ENCODE results near the gene DAB2IP. TPM values are rescaled to one million over a fixed set of nuclear protein-coding genes. Genes with fewer than 3 reads are reported as not detected.

Gene DAB2IP
- total RNA-seq, 2 donors from 2014 or later: 70.7 to 71.0 TPM

DNA sequence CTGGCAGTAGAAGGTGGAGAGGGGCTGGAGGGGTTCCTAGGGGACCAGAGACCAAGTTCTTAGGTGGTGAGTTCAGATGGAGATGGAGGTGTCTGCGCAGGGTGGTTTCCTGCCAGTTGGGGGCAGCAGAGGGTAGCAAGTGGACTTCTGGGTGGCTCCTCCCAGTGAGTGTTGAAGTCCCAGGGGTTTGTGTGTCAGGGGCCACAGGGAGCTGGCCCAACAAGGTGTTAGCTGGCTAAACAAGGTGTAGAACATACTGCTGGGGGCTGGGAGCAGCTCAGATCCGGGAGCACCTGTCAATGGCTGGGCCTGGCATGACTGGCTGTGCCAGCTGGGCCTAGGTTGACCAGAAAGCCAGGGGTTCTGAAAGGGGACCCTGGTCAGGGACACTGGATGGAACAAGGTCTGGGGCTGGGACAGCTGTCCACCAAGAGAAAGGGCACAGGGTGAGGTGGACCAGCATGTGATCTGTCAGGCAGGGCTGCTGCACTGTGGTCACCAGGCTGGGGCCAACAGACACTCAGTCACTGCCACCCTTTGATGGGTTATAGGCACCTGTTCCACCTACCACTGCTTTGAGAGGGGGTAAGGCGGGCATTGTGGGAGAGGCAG lies 35.6 kb downstream of the DAB2IP start:
- H3K36me3 Mint-ChIP-seq (ENCODE audit: low read depth): peaks cover 14% of the 10 kb centered on the region
- H3K4me1 Mint-ChIP-seq: peaks cover 20% of the 10 kb centered on the region
- TF ChIP-seq, protein P1, sequence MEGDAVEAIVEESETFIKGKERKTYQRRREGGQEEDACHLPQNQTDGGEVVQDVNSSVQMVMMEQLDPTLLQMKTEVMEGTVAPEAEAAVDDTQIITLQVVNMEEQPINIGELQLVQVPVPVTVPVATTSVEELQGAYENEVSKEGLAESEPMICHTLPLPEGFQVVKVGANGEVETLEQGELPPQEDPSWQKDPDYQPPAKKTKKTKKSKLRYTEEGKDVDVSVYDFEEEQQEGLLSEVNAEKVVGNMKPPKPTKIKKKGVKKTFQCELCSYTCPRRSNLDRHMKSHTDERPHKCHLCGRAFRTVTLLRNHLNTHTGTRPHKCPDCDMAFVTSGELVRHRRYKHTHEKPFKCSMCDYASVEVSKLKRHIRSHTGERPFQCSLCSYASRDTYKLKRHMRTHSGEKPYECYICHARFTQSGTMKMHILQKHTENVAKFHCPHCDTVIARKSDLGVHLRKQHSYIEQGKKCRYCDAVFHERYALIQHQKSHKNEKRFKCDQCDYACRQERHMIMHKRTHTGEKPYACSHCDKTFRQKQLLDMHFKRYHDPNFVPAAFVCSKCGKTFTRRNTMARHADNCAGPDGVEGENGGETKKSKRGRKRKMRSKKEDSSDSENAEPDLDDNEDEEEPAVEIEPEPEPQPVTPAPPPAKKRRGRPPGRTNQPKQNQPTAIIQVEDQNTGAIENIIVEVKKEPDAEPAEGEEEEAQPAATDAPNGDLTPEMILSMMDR (conservative IDR thresholded peaks at IDR 0.05): peak; percentile 89
- Histone ChIP-seq H3K27me3 (ENCODE audit: control insufficient read depth, insufficient read depth, low read length, poor library complexity, severe bottlenecking) (no peaks in the 10 kb centered on the region), H3K4me3 (ENCODE audit: low read length) (no peak overlapping the region), H3K9ac (ENCODE audit: extremely low read depth, low read length, poor library complexity, severe bottlenecking) (no peak overlapping the region), H3K27ac (ENCODE audit: low read depth, low read length) (no peak overlapping the region), H3K9me3 (ENCODE audit: control insufficient read depth, low read length) (no peaks in the 10 kb centered on the region), H3K4me1 (ENCODE audit: control insufficient read depth, insufficient read depth, low read length) (peaks cover 20% of the 10 kb centered on the region), H3K36me3 (ENCODE audit: control insufficient read depth, insufficient read depth, low read length) (no peaks in the 10 kb centered on the region)
- peaks cover 1% of the 10 kb centered on the region for H3K27me3 Mint-ChIP-seq (ENCODE audit: insufficient read depth)
- peak; percentile 97 for DNase-seq
- WGBS, 2 experiments (ENCODE audit: insufficient coverage in 1 of 2, insufficient read length in 1 of 2): 60 to 79% methylated on average over 2 to 3 of the region's 3 CpGs
- H3K27ac Mint-ChIP-seq: peak overlapping the region; percentile 64
- H3K9me3 Mint-ChIP-seq: no peaks in the 10 kb centered on the region
- no peak overlapping the region for H3K4me3 Mint-ChIP-seq

DNA sequence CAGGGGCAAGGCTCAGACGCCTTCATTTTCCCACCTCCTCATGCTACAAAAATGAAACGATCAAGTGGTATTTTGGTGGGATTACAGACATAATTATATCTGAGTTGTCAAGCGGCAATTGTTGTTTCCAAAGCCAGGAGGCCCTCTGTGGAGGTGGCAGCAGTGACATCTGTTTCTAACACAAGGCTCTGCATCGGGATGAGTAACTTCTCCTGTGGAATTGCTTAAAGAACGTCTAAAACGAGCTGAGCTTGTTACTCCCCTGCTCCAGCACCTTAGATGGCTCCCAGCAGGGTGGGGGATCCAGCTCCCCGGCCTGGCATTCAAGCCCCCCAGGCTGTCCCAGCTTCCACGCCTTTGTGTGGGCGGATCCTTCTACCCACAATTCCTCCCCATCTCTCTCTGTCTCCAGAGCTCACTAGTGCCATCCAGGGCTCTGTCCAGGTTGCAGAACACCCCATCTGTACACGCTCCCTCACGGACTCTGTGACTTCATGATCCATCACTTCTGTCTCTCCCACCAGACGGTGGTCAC lies 36.8 kb downstream of the DAB2IP start:
- DNase-seq: no peak
- H3K9me3 ChIP-seq (ENCODE audit: control insufficient read depth, low read length): no peaks in the 10 kb centered on the region
- no peak overlapping the region for H3K27ac ChIP-seq (ENCODE audit: low read depth, low read length)
- TF ChIP-seq, protein P1 (conservative IDR thresholded peaks at IDR 0.05): no peak
- H3K4me1 Mint-ChIP-seq: peaks cover 28% of the 10 kb centered on the region
- no peak overlapping the region for H3K27ac Mint-ChIP-seq
- peaks cover 29% of the 10 kb centered on the region for H3K4me1 ChIP-seq (ENCODE audit: control insufficient read depth, insufficient read depth, low read length)
- H3K36me3 ChIP-seq (ENCODE audit: control insufficient read depth, insufficient read depth, low read length): no peaks in the 10 kb centered on the region
- no peak overlapping the region for H3K4me3 Mint-ChIP-seq
- H3K9ac ChIP-seq (ENCODE audit: extremely low read depth, low read length, poor library complexity, severe bottlenecking): no peak overlapping the region
- peaks cover 1% of the 10 kb centered on the region for H3K27me3 Mint-ChIP-seq (ENCODE audit: insufficient read depth)
- peaks cover 13% of the 10 kb centered on the region for H3K36me3 Mint-ChIP-seq (ENCODE audit: low read depth)
- 87 to 97% methylated on average over 5 to 12 of the region's 12 CpGs for WGBS, 2 experiments (ENCODE audit: insufficient coverage in 1 of 2, insufficient read length in 1 of 2)
- H3K9me3 Mint-ChIP-seq: no peaks in the 10 kb centered on the region
- no peak overlapping the region for H3K4me3 ChIP-seq (ENCODE audit: low read length)
- H3K27me3 ChIP-seq (ENCODE audit: control insufficient read depth, insufficient read depth, low read length, poor library complexity, severe bottlenecking): no peaks in the 10 kb centered on the region

DNA sequence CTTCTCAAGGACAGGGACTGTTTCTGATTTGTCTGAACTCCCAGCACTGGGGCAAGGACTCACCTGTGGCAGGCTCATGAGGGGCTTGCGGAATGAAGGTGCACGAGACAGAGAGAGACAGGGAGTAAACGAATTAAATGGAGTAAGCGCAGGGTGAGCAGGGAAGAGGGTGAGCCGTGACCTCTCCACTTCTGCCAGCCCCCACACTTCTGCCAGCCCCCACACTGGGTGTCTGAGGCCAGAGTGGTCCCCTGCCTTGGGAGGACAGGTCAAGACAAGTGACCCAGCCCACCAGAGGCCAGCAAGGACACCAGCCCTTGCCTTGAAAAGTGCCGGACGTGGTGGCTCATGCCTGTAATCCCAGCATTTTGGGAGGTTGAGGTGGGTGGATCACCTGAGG lies 37.2 kb downstream of the DAB2IP start:
- no peak overlapping the region for H3K9ac ChIP-seq (ENCODE audit: extremely low read depth, low read length, poor library complexity, severe bottlenecking)
- H3K4me1 ChIP-seq (ENCODE audit: control insufficient read depth, insufficient read depth, low read length): peaks cover 29% of the 10 kb centered on the region
- Mint-ChIP-seq H3K9me3 (no peaks in the 10 kb centered on the region), H3K27me3 (ENCODE audit: insufficient read depth) (no peaks in the 10 kb centered on the region), H3K27ac (no peak overlapping the region), H3K4me3 (no peak overlapping the region), H3K4me1 (peaks cover 28% of the 10 kb centered on the region), H3K36me3 (ENCODE audit: low read depth) (peaks cover 9% of the 10 kb centered on the region)
- no peaks in the 10 kb centered on the region for H3K27me3 ChIP-seq (ENCODE audit: control insufficient read depth, insufficient read depth, low read length, poor library complexity, severe bottlenecking)
- WGBS, 2 experiments (ENCODE audit: insufficient coverage in 1 of 2, insufficient read length in 1 of 2): 88 to 96% methylated on average over 5 to 7 of the region's 7 CpGs
- DNase-seq: no peak
- TF ChIP-seq, protein P1 (conservative IDR thresholded peaks at IDR 0.05): no peak
- no peak overlapping the region for H3K4me3 ChIP-seq (ENCODE audit: low read length)
- H3K27ac ChIP-seq (ENCODE audit: low read depth, low read length): no peak overlapping the region
- no peaks in the 10 kb centered on the region for H3K9me3 ChIP-seq (ENCODE audit: control insufficient read depth, low read length)
- no peaks in the 10 kb centered on the region for H3K36me3 ChIP-seq (ENCODE audit: control insufficient read depth, insufficient read depth, low read length)
